Measurements from ENCODE around the gene NUDC. TPM values are rescaled to one million over a fixed set of nuclear protein-coding genes. Genes with fewer than 3 reads are reported as not detected.

The NUDC gene
- polyA plus RNA-seq, 1 experiment, result 40.7 TPM

DNA sequence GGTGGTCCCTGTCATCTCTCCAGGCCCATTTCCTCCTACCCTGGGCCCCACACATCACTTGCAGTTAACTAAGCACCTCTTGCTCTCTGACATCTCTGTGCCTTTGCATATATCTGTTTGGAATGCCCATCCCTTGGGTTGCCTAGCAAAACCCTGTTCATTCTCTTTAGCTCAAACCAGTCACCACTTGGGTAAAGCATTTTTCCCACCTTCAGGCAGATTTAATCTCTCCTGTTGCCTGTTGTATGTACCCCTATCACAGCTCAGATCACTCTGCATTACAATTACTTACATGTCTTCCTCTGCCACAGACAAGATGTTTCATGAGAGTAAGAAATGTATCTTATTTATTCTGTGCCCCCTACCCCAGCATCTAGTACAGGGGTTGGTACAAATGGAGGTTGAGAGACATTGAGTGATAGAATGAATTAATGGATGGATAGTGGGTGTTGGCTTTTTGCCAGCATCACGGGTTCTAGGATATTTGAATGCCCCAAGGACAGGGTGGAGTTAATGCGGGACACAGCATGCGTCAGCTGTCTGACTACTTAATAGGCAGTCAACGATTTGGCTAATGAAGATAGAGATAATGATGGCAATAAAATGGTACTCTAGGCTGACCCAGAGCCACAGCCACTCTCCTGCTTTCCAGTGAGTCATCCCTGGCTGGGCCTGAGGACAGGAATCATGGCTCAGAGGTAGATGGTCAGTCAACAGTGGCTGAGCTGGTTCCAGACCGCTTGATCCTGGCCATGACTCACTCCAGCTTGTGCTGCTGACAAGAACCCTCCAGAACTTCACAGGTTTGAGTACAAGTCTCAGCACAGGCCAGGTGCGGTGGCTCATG is 14.2 kb upstream of the NUDC start:
- TF ChIP-seq, protein P1, sequence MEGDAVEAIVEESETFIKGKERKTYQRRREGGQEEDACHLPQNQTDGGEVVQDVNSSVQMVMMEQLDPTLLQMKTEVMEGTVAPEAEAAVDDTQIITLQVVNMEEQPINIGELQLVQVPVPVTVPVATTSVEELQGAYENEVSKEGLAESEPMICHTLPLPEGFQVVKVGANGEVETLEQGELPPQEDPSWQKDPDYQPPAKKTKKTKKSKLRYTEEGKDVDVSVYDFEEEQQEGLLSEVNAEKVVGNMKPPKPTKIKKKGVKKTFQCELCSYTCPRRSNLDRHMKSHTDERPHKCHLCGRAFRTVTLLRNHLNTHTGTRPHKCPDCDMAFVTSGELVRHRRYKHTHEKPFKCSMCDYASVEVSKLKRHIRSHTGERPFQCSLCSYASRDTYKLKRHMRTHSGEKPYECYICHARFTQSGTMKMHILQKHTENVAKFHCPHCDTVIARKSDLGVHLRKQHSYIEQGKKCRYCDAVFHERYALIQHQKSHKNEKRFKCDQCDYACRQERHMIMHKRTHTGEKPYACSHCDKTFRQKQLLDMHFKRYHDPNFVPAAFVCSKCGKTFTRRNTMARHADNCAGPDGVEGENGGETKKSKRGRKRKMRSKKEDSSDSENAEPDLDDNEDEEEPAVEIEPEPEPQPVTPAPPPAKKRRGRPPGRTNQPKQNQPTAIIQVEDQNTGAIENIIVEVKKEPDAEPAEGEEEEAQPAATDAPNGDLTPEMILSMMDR (IDR thresholded peaks at IDR 0.05; ENCODE audit: insufficient read depth, low read depth, low read length), result no peak
- no peak overlapping the region for H3K4me3 ChIP-seq (ENCODE audit: low read depth, low read length)
- no peaks in the 10 kb centered on the region for H3K27me3 ChIP-seq (ENCODE audit: control insufficient read depth, insufficient read depth, low read length)
- ChIA-PET CTCF (no interaction called here), POLR2A (no interaction called here)
- no peaks in the 10 kb centered on the region for H3K36me3 ChIP-seq (ENCODE audit: control insufficient read depth, insufficient read depth, low read length)
- DNase-seq (ENCODE audit: low read depth), result peak; percentile 73

DNA sequence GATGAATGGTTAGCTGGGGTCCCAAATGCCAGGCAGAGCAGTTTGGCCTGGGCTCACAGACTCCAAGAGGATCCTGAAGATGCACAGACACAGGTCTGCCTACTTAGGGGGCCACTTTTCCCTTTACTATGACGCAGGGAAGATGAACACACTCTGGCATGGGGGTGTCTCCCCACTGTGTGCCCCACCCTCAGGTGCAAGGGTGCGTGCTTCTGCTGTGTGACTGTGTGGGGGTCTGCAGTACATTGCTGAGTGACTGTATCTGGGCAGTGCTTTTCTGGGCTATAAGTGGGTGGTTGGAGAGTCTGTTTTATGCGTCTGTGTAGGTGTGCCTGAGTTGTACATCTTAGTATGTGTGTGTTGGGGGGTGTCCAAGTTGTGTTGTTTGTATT is 11.6 kb upstream of the NUDC start:
- CTCF ChIA-PET, result interaction anchor here (1.4 kb wide), 1 partner anchor 311 kb away, joined by 3 read pairs; no protein-coding TSS in a partner anchor

GRCh38 chr1:26910343-26911160 is 11.0 kb upstream of the NUDC start:
- POLR2A ChIA-PET, result no interaction called here
- TF ChIP-seq, protein P1 (IDR thresholded peaks at IDR 0.05; ENCODE audit: insufficient read depth, low read depth, low read length), result no peak
- no peaks in the 10 kb centered on the region for H3K36me3 ChIP-seq (ENCODE audit: control insufficient read depth, insufficient read depth, low read length)
- H3K4me3 ChIP-seq (ENCODE audit: low read depth, low read length), result no peak overlapping the region
- no peak for DNase-seq (ENCODE audit: low read depth)
- peaks cover 2% of the 10 kb centered on the region for H3K27me3 ChIP-seq (ENCODE audit: control insufficient read depth, insufficient read depth, low read length)
- CTCF ChIA-PET, result interaction anchor here (0.5 kb wide), 1 partner anchor 99 kb away, joined by 4 read pairs; no protein-coding TSS in a partner anchor

More for the DNA sequence above, 11.6 kb upstream of the NUDC start:
- DNase-seq (ENCODE audit: low read depth), result no peak
- H3K4me3 ChIP-seq (ENCODE audit: low read depth, low read length), result no peak overlapping the region
- TF ChIP-seq, protein P1 (IDR thresholded peaks at IDR 0.05; ENCODE audit: insufficient read depth, low read depth, low read length), result no peak
- H3K36me3 ChIP-seq (ENCODE audit: control insufficient read depth, insufficient read depth, low read length), result no peaks in the 10 kb centered on the region
- H3K27me3 ChIP-seq (ENCODE audit: control insufficient read depth, insufficient read depth, low read length), result no peaks in the 10 kb centered on the region
- POLR2A ChIA-PET, result no interaction called here

- H3K4me3 ChIP-seq (ENCODE audit: low read depth, low read length), result no peak overlapping the region
- H3K27me3 ChIP-seq (ENCODE audit: control insufficient read depth, insufficient read depth, low read length), result peaks cover 2% of the 10 kb centered on the region
- no peaks in the 10 kb centered on the region for H3K36me3 ChIP-seq (ENCODE audit: control insufficient read depth, insufficient read depth, low read length)
- no peak for DNase-seq (ENCODE audit: low read depth)
- TF ChIP-seq, protein P1 (IDR thresholded peaks at IDR 0.05; ENCODE audit: insufficient read depth, low read depth, low read length), result no peak
- POLR2A ChIA-PET, result no interaction called here
- CTCF ChIA-PET, result no interaction called here
These were observed 10.0 kb upstream of the NUDC start for GRCh38 chr1:26911399-26912146.

DNA sequence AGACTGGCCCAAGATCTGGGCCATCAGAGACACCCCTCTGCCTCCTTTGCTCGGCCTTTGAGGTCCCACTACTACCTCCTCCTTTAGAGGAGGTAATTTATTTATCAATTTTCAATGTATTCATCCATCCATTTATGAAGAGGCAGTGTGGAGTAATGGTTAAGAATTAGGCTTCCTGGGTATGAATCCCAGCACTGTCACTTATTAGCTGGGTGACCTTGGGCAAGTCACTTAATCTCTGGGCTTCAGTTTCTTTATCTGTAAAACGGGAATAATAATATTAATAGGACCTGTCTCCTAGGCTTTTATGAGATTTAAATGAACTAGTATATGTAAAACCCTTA is 9.4 kb upstream of the NUDC start:
- ChIA-PET POLR2A (no interaction called here), CTCF (no interaction called here)
- TF ChIP-seq, protein P1 (IDR thresholded peaks at IDR 0.05; ENCODE audit: insufficient read depth, low read depth, low read length), result no peak
- Histone ChIP-seq H3K36me3 (ENCODE audit: control insufficient read depth, insufficient read depth, low read length) (no peaks in the 10 kb centered on the region), H3K4me3 (ENCODE audit: low read depth, low read length) (no peak overlapping the region), H3K27me3 (ENCODE audit: control insufficient read depth, insufficient read depth, low read length) (peaks cover 2% of the 10 kb centered on the region)
- no peak for DNase-seq (ENCODE audit: low read depth)
